Measurements from ENCODE around the gene B4GALT4.
"Not testable (repeated sequence)": the region's sequence is repeated elsewhere in the genome, so short reads cannot be mapped to it uniquely, and the experiment has no call there.

B4GALT4 gene, protein sequence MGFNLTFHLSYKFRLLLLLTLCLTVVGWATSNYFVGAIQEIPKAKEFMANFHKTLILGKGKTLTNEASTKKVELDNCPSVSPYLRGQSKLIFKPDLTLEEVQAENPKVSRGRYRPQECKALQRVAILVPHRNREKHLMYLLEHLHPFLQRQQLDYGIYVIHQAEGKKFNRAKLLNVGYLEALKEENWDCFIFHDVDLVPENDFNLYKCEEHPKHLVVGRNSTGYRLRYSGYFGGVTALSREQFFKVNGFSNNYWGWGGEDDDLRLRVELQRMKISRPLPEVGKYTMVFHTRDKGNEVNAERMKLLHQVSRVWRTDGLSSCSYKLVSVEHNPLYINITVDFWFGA

DNA sequence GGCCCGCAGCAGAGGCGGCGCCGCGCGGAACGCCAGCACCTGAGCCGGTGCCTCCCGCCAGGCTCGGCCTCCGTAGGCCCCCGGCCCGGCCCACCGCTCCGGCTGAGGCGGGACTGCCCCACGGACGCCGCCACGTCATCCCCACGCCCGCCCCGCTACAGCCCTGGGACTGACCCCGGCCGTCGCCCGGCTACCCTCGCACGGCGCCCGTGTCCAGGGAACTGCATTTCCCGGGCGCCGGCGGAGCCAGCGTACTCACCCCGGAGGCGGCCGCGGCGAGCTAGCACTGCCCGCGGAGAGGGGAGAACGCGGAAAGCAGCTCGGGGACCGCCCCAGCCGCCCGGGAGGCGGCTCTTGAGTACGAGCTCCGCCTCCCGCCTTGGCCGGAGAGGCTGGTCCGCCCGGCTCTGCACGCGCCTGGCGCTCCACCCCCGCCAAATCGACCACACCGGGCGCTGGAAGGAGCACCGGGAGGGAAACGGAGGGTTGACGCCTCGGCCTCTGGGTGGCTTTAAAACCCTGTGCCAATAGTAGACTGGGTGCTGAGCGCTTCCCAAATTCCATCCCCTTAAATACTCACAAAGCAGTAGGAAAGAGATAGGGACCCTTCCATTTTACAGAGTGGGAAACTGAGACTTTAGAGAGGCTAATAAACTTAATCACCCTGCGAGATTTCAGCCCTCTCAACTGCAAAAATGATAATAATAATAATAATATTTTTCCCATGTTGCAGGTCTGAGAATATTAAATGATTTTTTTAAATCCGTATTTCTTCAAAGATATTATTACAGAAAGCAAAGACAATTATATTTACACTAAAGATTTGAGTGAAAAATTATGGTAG is at the start of gene B4GALT4:
B4GALT4 (minus strand) TSS at position 288 of the 844 bp plus-strand sequence. CDS start 10,779 bp downstream, outside the sequence.
- DNase-seq = peak; percentile 83

DNA sequence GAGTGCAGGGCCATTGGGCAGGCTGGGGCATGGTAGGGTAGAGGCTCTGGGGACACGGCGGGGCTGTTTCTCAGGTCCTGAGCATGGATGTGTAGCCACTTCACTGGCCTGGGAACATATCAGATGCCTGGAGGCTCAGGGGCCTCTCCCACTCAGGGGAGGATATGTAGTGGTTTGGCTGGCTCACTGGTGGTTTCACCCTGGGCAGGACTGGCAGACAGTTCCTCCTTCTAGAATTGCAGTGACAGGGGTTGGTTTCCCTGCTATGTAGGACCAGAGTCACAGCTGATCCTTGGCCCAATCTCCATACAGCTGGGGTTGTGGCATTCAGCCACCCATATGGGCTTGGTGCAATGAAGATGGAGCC is 48.7 kb upstream of the B4GALT4 start:
- DNase-seq = no peak

- DNase-seq = no peak
Observed at GRCh38 chr3:119288669-119289403, 48.2 kb upstream of the B4GALT4 start.

GRCh38 chr3:119279584-119280243 is 39.0 kb upstream of the B4GALT4 start:
- no peak for DNase-seq

DNA sequence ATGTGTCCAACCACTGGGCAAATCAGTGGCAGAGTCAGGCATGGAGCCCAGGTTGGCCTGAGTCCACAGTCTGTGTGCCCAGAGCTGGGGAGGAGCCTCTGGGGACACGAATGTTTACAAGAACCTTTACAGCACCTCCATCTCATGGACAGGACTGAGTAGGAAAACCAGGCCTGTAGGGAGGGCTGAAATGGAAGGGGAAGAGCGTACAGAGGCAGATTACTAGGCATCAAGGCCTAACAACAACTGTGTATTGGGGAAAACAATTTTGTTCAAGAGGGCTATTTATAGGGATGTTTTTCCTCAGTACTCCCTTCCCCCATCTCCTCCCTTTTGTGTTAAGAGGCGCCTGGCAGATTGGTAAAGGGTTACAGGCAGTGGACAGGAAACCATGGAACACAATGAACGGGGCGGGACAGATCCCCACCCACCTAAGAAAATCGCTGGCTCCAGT is 38.5 kb upstream of the B4GALT4 start:
- DNase-seq = peak; percentile 27

DNA sequence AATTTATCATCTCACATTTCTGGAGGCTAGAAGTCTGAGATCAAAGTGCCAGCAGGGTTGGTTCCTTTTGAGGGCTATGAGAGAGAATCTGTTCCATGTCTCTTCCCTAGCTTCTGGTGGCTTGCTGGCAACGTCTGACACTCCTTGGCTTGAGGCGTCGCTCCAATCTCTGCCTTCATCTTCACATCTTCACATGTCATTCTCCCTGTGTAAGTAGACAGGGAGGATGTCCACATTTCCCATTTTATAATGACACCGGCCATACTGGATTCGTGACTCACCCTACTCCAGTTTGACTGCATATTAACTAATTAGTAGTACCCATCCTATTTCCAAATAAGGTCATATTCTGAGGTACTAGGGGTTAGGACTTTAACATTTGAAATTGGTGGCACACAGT is 36.0 kb upstream of the B4GALT4 start:
- DNase-seq = no peak

DNA sequence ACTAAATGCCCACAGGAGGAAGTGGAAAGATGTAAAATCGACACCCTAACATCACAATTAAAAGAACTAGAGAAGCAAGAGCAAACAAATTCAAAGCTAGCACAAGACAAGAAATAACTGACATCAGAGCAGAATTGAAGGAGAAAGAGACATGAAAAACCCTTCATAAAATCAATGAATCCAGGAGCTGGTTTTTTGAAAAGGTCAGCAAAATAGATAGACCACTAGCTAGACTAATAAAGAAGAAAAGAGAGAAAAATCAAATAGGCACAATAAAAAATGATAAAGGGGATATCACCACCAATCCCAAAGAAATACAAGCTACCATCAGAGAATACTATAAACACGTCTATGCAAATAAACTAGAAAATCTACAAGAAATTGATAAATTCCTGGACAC is 29.5 kb upstream of the B4GALT4 start:
- not testable (repeated sequence) for DNase-seq

DNA sequence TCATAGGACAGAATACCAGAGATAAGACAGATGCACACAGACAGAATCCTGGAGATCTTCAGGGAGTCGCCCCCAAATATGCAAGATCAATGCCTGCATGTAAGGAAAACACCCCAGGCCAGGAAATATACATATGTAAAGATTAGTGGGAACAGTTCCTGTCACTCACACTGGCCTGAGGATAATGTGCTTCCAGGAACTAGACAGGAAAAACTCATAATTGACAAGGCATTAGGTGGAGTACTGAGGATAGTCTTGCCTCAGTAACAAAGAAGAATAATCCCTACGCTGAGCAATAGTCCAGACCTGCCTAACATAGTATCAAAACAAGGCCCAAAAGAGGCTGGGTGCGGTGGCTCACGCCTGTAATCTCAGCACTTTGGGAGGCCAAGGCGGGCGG is 20.4 kb upstream of the B4GALT4 start:
- DNase-seq = no peak

- DNase-seq = no peak
Observed at GRCh38 chr3:119259821-119260220, 19.1 kb upstream of the B4GALT4 start.

GRCh38 chr3:119258915-119259314 is 18.2 kb upstream of the B4GALT4 start:
- DNase-seq = no peak

GRCh38 chr3:119257654-119258410 is 17.2 kb upstream of the B4GALT4 start:
- DNase-seq = no peak

- DNase-seq = no peak
Observed at GRCh38 chr3:119257111-119257510, 16.4 kb upstream of the B4GALT4 start.

- no peak for DNase-seq
Observed at GRCh38 chr3:119255214-119255613, 14.5 kb upstream of the B4GALT4 start.

DNA sequence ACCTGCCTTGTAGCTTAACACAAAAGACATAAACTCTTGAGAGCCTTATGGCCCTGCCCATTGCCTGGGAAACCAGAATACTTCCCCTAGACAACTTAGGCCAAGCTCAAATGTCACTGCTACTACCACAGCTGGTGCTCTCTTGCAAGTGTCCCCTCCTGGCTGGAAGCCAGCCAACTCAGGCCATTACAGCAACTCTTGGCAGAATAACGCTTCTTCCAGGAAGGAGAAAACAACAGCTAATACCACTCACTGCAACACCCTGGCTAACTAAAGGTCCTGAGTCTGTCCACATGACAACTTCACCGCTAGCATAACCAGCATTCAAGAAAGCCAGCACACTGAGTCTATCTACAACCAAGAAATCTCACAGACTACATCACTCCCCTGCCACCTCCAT is 5.1 kb upstream of the B4GALT4 start:
- no peak for DNase-seq

DNA sequence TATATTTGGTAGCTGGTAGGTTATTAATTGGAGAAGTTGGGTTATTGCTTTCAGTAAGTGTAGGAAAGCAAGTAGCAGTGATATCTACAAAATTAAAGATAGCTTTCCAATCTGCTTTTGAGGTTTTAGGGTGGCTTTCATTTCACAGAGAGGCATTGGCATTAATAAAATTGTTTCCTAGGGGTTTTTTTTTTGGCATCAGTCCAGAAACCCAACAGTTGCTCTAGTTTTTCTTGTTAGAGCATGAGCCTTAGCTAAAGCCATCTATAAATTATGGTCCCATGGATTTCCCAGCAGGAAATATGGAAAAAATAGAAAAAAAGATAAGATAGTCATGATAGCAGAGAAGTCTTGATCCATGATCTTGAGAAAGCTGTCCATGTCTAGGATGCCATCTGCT is 3.0 kb upstream of the B4GALT4 start:
- no peak for DNase-seq

DNA sequence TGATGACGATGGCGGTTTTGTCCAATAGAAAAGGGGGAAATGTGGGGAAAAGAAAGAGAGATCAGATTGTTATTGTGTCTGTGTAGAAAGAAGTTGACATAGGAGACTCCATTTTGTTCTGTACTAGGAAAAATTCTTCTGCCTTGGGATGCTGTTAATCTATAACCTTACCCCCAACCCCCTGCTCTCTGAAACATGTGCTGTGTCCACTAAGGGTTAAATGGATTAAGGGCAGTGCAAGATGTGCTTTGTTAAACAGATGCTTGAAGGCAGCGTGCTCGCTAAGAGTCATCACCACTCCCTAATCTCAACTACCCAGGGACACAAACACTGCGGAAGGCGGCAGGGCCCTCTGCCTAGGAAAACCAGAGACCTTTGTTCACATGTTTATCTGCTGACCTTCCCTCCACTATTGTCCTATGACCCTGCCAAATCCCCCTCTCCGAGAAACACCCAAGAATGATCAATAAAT is 2.4 kb upstream of the B4GALT4 start:
- not testable (repeated sequence) for DNase-seq

GRCh38 chr3:119242387-119243057 is 1.8 kb upstream of the B4GALT4 start:
- DNase-seq = not testable (repeated sequence)

DNA sequence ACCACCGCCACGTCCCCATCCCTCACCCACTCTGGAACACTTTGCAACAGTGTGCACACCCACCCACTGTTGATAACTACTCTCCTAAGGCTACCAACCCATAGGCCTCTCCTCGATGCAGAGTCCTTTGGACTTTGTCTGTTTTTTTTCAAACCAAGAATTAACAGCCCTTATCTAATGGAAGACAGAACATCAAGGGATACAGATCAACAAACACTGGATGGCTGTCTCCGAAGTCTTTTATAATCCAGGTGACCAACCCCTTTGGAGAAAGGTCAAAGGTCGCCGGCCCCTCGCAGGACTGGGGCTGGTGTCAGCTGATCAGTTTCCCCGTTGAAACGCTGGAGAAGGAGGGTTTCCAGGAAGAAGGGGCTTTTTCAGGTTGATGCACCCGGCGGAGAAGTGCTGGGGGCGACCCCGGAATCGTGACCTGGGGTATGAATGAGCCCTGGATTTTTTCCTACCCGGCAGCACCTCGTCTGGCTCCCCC is 532 bp downstream of the B4GALT4 start:
- peak; percentile 37 for DNase-seq

DNA sequence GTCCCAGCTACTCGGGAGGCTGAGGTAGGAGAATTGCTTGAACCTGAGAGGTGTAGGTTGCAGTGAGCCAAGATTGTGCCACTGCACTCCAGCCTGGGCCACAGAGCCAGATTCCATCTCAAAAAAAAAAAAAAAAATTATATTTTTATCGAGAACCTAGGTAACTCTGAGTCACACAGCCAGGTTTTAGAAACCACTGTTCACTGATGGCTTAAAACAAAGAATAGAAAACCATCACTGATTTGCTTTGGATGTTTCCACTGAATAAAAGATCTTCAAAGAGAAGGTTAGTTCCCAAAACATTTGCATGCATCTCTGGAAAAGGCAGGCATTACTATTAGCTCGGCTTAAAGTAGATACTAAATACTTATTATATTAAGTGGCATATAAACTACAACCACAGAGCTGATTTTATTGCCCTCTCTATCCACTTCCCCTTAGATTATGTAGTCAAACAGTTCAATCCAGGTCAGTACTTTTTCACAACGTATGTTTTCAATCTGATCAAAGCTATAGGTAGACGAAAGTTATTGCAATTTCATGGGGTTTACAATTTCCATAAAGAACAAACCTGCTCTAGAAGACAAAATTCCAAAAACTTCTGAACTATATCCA is 1.4 kb downstream of the B4GALT4 start:
- no peak for DNase-seq

DNA sequence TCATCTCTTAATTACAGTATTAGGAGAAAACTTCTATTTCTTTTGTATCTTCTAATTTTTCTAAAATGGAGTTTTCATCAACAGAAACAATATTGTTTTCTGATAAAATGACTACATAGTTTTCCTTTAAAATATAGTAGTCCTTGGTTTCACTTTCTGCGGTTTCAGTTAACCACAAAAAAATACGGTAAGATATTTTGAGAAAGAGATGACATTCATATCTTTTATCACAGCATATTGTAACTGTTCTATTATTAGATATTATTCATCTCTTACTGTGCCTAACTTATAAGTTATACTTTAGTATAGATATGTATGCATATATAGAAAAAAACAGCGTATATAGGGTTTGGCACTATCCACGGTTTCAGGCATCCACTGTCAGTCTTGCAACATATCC is 2.3 kb downstream of the B4GALT4 start:
- no peak for DNase-seq

GRCh38 chr3:119237299-119237698 is 3.4 kb downstream of the B4GALT4 start:
- no peak for DNase-seq
